Renal cortex interstitium (tissue), 11 donors: ENCODE data around the gene GPR132. TPM values are rescaled to one million over a fixed set of nuclear protein-coding genes. Genes with fewer than 3 reads are reported as not detected.
"Not testable (repeated sequence)": the region's sequence is repeated elsewhere in the genome, so short reads cannot be mapped to it uniquely, and the experiment has no call there.

Experiments used
- DNase-seq, 11 donors: peaks; one replicate each; pipeline ENCODE4 v3.0.0-alpha.2; 2013; ENCODE audit warnings: low read depth in 9 of 11, low spot score in 4 of 11; ENCODE audit errors: extremely low read depth in 1 of 11
- polyA plus RNA-seq, 3 donors: library from polyadenylated mRNA; unstranded; fragments of 120-200 nt; gene quantifications; one replicate each; pipeline ENCODE4 v1.2.1, GENCODE V29; 2013; ENCODE audit not compliant: insufficient read length in 3 of 3

GPR132 gene
- polyA plus RNA-seq, 3 donors, result 0.26 to 0.83 (median 0.50) TPM

- DNase-seq, result peak in 2 of 11 donors; percentile 11 to 21
These were observed 27.2 kb upstream of the GPR132 start for GRCh38 chr14:105092171-105093037.

- peak in 1 of 11 donors; percentile 8 for DNase-seq
These were observed 26.4 kb upstream of the GPR132 start for GRCh38 chr14:105091517-105092170.

- no peak for DNase-seq
These were observed 25.9 kb upstream of the GPR132 start for GRCh38 chr14:105091054-105091516.

GRCh38 chr14:105090493-105091053, 25.3 kb upstream of the GPR132 start:
- peak in 3 of 11 donors; percentile 44 to 65 (median 63) for DNase-seq

- no peak for DNase-seq
These were observed 24.7 kb upstream of the GPR132 start for GRCh38 chr14:105089746-105090492.

GRCh38 chr14:105088812-105089745, 23.8 kb upstream of the GPR132 start:
- no peak for DNase-seq

GRCh38 chr14:105087963-105088811, 23.0 kb upstream of the GPR132 start:
- peak in 2 of 11 donors; percentile 24 to 35 for DNase-seq

GRCh38 chr14:105087308-105087962, 22.2 kb upstream of the GPR132 start:
- peak in 2 of 11 donors; percentile 22 to 24 for DNase-seq

- DNase-seq, result peak in 4 of 11 donors; percentile 35 to 71 (median 62)
These were observed 21.6 kb upstream of the GPR132 start for GRCh38 chr14:105086833-105087307.

- no peak for DNase-seq
These were observed 20.5 kb upstream of the GPR132 start for GRCh38 chr14:105085766-105086165.

- no peak for DNase-seq
These were observed 19.7 kb upstream of the GPR132 start for GRCh38 chr14:105084741-105085571.

- DNase-seq, result no peak
These were observed 18.9 kb upstream of the GPR132 start for GRCh38 chr14:105083926-105084685.

GRCh38 chr14:105082703-105083102, 17.5 kb upstream of the GPR132 start:
- DNase-seq, result no peak

- not testable (repeated sequence) for DNase-seq
These were observed 16.2 kb upstream of the GPR132 start for GRCh38 chr14:105081473-105081872.

GRCh38 chr14:105080161-105080560, 14.9 kb upstream of the GPR132 start:
- no peak for DNase-seq
